Colonic mucosa (tissue), 4 donors: Measurements from ENCODE around the gene ZNF143. TPM values are rescaled to one million over a fixed set of nuclear protein-coding genes. Genes with fewer than 3 reads are reported as not detected.
A peak's percentile ranks its signal among the peaks of the same experiment; 100 is the strongest.

Experiments used
- DNase-seq: peaks from one replicate; pipeline ENCODE4 v3.0.0-alpha.2; 2020
- H3K27ac ChIP-seq: fragments of 200-600 bp; one replicate; pipeline ENCODE4 v1.8.0; 2021
- H3K27me3 ChIP-seq: fragments of 200-600 bp; one replicate; pipeline ENCODE4 v1.8.0; 2021
- H3K36me3 ChIP-seq: fragments of 200-600 bp; one replicate; pipeline ENCODE4 v1.8.0; 2021
- H3K4me1 ChIP-seq: fragments of 200-600 bp; one replicate; pipeline ENCODE4 v1.8.0; 2021; ENCODE audit warnings: mild to moderate bottlenecking
- H3K4me3 ChIP-seq: fragments of 200-600 bp; one replicate; pipeline ENCODE4 v1.8.0; 2021
- H3K9ac ChIP-seq, 2 donors: one replicate each; pipeline ENCODE4 v1.7.0; 2013; ENCODE audit warnings: control low read depth in 2 of 2, low read depth in 2 of 2, low read length in 2 of 2
- H3K9me3 ChIP-seq: fragments of 200-600 bp; one replicate; pipeline ENCODE4 v1.8.0; 2021
- CTCF ChIP-seq: fragments of 200-600 bp; IDR thresholded peaks from one replicate; pipeline ENCODE4 v1.8.0; 2022; ENCODE audit warnings: antibody characterized with exemption, mild to moderate bottlenecking
- intact Hi-C: fragments of 100-400 bp; cut with DNase I; formaldehyde crosslinking; loops from one replicate; pipeline ENCODE4 v1.14.1; 2022
- total RNA-seq, 2 donors: library from RNA; stranded (reverse); fragmentation: NEBNext Ultra II Directional in 1 of 2; extraction: Animal tissue kit (Norgen Biotek cat#: 25700) in 1 of 2; gene quantifications; one replicate each; pipeline ENCODE4 v1.2.1, GENCODE V29; 2021
- donor health status: healthy.
- donor health status: DM: no; HTN: no; CAD: no.
- donor health status: DM: no; HTN: no; CAD: no.

Gene ZNF143
- total RNA-seq, 2 donors from 2014 or later = 18.0 to 22.2 TPM

- Histone ChIP-seq H3K27ac (peak overlapping the region; percentile 6), H3K4me3 (no peak overlapping the region), H3K27me3 (no peaks in the 10 kb centered on the region), H3K4me1 (peaks cover 5% of the 10 kb centered on the region), H3K9me3 (no peaks in the 10 kb centered on the region), H3K36me3 (no peaks in the 10 kb centered on the region), H3K9ac (peak overlapping the region in 1 of 2 donors; percentile 59)
- intact Hi-C loops = loop anchor here (10.0 kb wide), 1 partner anchor 46 kb away; the partner anchor contains the start of gene WEE1
- no peak for TF ChIP-seq CTCF
- no peak for DNase-seq
Measured at GRCh38 chr11:9528573-9529333, 67.9 kb downstream of the ZNF143 start.

GRCh38 chr11:9529334-9529650 lies 68.5 kb downstream of the ZNF143 start:
- Histone ChIP-seq H3K4me3 (no peak overlapping the region), H3K9ac (peak overlapping the region in 1 of 2 donors; percentile 59), H3K4me1 (peaks cover 5% of the 10 kb centered on the region), H3K9me3 (no peaks in the 10 kb centered on the region), H3K27ac (peak overlapping the region; percentile 13), H3K27me3 (no peaks in the 10 kb centered on the region), H3K36me3 (no peaks in the 10 kb centered on the region)
- TF ChIP-seq CTCF = no peak
- intact Hi-C loops = loop anchor here (10.0 kb wide), 1 partner anchor 46 kb away; the partner anchor contains the start of gene WEE1
- DNase-seq = peak; percentile 68

GRCh38 chr11:9530020-9530621 lies 69.3 kb downstream of the ZNF143 start:
- H3K36me3 ChIP-seq = no peaks in the 10 kb centered on the region
- no peak for TF ChIP-seq CTCF
- peaks cover 5% of the 10 kb centered on the region for H3K4me1 ChIP-seq
- no peak overlapping the region for H3K27ac ChIP-seq
- H3K27me3 ChIP-seq = no peaks in the 10 kb centered on the region
- no peak for DNase-seq
- intact Hi-C loops = loop anchor here (5.0 to 10.0 kb wide), 2 partner anchors 82 to 225 kb away; no protein-coding TSS in a partner anchor
- H3K4me3 ChIP-seq = no peak overlapping the region
- H3K9me3 ChIP-seq = no peaks in the 10 kb centered on the region
- H3K9ac ChIP-seq = peak overlapping the region in 1 of 2 donors; percentile 59

GRCh38 chr11:9530901-9531625 lies 70.3 kb downstream of the ZNF143 start:
- no peak overlapping the region for H3K4me3 ChIP-seq
- H3K9me3 ChIP-seq = no peaks in the 10 kb centered on the region
- no peak for TF ChIP-seq CTCF
- no peak overlapping the region for H3K27ac ChIP-seq
- no peaks in the 10 kb centered on the region for H3K27me3 ChIP-seq
- intact Hi-C loops = loop anchor here (5.0 to 10.0 kb wide), 2 partner anchors 81 to 224 kb away; no protein-coding TSS in a partner anchor
- H3K36me3 ChIP-seq = no peaks in the 10 kb centered on the region
- DNase-seq = peak; percentile 71
- H3K9ac ChIP-seq = no peak overlapping the region
- H3K4me1 ChIP-seq = peaks cover 5% of the 10 kb centered on the region

- Histone ChIP-seq H3K4me3 (no peak overlapping the region), H3K9ac (no peak overlapping the region), H3K27me3 (no peaks in the 10 kb centered on the region), H3K9me3 (no peaks in the 10 kb centered on the region), H3K36me3 (no peaks in the 10 kb centered on the region), H3K27ac (no peak overlapping the region), H3K4me1 (no peaks in the 10 kb centered on the region)
- no peak for DNase-seq
- intact Hi-C loops = loop anchor here (5.0 to 10.0 kb wide), 2 partner anchors 79 to 222 kb away; no protein-coding TSS in a partner anchor
- no peak for TF ChIP-seq CTCF
Measured at GRCh38 chr11:9533058-9533457, 72.2 kb downstream of the ZNF143 start.
